Epithelial cell of proximal tubule (primary cell): ENCODE results near the gene PDXK. TPM values are rescaled to one million over a fixed set of nuclear protein-coding genes. Genes with fewer than 3 reads are reported as not detected.

Experiments
- DNase-seq: peaks from one replicate; pipeline ENCODE4 v3.0.0-alpha.2; 2011; ENCODE audit warnings: low read depth
- H3K4me3 ChIP-seq: 2 replicates; pipeline ENCODE4 v1.5.1; 2011; ENCODE audit warnings: low read depth, mild to moderate bottlenecking, low read length
- CTCF ChIP-seq: conservative IDR thresholded peaks from 2 replicates; pipeline ENCODE4 v1.5.1; 2012; ENCODE audit warnings: low read depth, mild to moderate bottlenecking, low read length
- total RNA-seq: library from RNA; depleted of rRNA; stranded (reverse); fragments of >200 nt; gene quantifications from 2 replicates; pipeline ENCODE4 v1.2.3, GENCODE V29; 2015

The PDXK gene
- total RNA-seq, 1 donor from 2014 or later = 130 TPM

- TF ChIP-seq CTCF = no peak
Measured at GRCh38 chr21:43684424-43684823, 34.5 kb upstream of the PDXK start.

GRCh38 chr21:43686811-43687565 lies 31.9 kb upstream of the PDXK start:
- TF ChIP-seq CTCF = no peak
- H3K4me3 ChIP-seq = no peak overlapping the region
- no peak for DNase-seq

More at GRCh38 chr21:43684424-43684823, 34.5 kb upstream of the PDXK start:
- H3K4me3 ChIP-seq = no peak overlapping the region
- DNase-seq = no peak

GRCh38 chr21:43687566-43688399 lies 31.1 kb upstream of the PDXK start:
- no peak for DNase-seq
- no peak for TF ChIP-seq CTCF
- no peak overlapping the region for H3K4me3 ChIP-seq

- no peak overlapping the region for H3K4me3 ChIP-seq
- no peak for TF ChIP-seq CTCF
- no peak for DNase-seq
Measured at GRCh38 chr21:43688906-43689305, 30.0 kb upstream of the PDXK start.

GRCh38 chr21:43689556-43690337 lies 29.2 kb upstream of the PDXK start:
- TF ChIP-seq CTCF = no peak
- DNase-seq = no peak
- no peak overlapping the region for H3K4me3 ChIP-seq

- no peak for DNase-seq
- TF ChIP-seq CTCF = no peak
- no peak overlapping the region for H3K4me3 ChIP-seq
Measured at GRCh38 chr21:43690346-43690745, 28.6 kb upstream of the PDXK start.
